Caki2 (cell line): ENCODE results near the gene ACOXL. TPM values are rescaled to one million over a fixed set of nuclear protein-coding genes. Genes with fewer than 3 reads are reported as not detected.

ENCODE experiments used
- DNase-seq: peaks from one replicate; pipeline ENCODE4 v3.0.0-alpha.2; 2015; ENCODE audit warnings: low read depth
- in situ Hi-C: cut with HindIII; loops from 2 replicates; pipeline ENCODE4 v1.10.0; 2016; ENCODE audit warnings: low sequenced_read_pairs, low pct_unique_long_range_greater_than_20kb, mixed read lengths
- total RNA-seq: library from RNA; depleted of rRNA; stranded (reverse); fragments of >200 nt; shearing (Covaris generic); gene quantifications from 2 replicates; pipeline ENCODE4 v1.2.3, GENCODE V29; 2014; ENCODE audit warnings: low replicate concordance

Gene ACOXL
- total RNA-seq, 1 experiment from 2014 or later = not detected

DNA sequence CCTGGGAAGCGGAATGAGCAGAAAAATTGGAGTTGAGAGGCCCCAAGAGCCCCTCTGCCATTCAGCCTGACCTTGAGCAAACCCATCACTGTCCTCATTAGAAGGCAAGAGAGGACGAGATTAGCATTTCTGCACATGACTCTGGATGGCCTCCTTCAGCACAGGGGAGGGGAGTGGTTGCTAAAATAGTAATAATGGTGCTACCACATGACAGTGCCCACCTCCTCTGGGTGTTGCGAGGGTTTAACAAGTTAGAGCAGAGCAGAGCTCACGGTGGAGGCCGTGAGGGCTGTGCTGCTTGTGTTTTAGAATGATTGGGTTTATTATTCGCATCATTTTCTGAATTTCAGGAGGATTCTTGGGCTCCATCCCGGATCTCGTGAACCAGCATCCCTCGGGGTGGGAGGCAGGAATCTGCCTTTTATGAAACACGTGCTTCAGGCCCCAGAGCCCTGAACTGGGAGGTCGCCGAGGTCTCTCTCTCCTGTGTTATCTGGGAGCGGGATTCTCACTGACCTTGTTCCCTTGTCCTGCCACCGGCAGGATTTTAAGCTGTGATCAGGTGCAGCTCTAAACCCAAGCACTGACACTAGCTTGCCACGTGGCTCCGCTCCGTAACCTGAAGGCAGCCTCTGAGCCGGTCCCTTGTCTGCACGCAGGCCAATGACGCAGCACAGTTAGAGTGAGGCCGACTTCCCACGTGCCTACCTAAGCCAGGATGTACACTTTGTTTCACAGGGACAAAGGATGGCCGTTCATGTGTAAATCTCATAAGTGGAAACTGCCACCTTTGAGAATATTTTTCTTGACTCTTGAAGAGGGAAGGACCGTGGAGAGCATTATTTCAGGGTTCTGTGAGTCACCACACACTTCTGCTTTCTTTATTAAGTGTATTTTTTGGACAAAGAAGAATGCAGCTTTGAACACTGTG lies 142.3 kb downstream of the ACOXL start:
- DNase-seq = no peak
- in situ Hi-C loops = no loop called here

DNA sequence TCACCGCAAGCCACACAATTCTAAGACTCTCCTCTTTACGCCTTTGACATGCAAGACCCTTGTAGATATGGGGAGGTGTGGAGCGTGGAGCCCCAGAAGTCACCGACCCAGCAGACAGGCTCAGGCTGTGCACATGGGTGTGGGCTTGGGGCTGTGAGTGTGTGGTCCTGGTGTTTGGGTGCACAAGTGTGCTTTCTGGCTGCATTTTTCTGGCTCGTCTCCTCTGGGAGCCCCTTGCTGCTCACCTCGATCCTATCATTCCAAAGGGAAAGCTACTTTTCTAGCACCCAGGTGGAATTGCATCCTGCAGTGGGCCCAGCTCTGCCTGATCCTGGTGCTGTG lies 143.0 kb downstream of the ACOXL start:
- in situ Hi-C loops = no loop called here

GRCh38 chr2:110876167-110876999 lies 144.0 kb downstream of the ACOXL start:
- DNase-seq = no peak
- in situ Hi-C loops = no loop called here

More for the DNA sequence above, 143.0 kb downstream of the ACOXL start:
- no peak for DNase-seq

DNA sequence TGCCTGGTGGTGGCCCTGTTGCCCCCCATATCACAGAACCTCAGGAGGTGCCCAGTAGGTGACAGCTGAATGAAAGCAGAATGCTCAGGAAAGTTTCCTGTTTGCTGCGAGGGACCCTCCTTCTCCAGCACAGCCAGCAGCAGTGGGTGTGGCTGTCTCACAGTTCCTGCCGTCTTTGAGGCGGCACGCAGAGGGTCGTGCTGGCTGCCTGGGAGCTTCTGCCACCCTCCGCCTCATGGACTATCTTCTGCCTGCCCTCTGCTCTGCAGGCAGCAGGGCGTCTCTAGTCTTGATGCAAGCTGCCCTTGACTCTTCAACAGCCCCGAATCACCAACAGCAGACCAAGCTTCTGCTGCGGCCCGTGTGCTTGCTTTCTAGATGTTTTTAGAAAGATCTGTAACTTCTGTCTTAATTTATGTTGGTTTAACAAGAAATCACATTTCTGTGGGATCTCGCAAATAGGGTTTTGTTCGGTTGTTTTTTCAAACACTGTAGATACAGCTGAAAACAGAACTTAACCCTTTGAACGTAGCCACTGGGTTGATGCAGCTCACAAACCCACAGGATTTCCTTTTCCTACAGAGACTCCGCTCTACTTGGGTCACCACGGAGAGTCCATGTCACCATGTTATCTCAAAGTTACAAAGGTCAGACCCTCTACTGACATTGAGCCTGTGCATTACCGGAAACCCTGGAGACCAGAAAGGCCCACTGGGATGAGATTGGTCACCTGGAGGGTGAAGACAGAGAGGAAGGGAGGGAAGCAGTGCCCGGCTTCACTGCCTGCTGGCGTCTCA lies 144.9 kb downstream of the ACOXL start:
- DNase-seq = no peak
- in situ Hi-C loops = no loop called here

- DNase-seq = no peak
- in situ Hi-C loops = no loop called here
Observed at GRCh38 chr2:110878150-110878549, 145.8 kb downstream of the ACOXL start.

DNA sequence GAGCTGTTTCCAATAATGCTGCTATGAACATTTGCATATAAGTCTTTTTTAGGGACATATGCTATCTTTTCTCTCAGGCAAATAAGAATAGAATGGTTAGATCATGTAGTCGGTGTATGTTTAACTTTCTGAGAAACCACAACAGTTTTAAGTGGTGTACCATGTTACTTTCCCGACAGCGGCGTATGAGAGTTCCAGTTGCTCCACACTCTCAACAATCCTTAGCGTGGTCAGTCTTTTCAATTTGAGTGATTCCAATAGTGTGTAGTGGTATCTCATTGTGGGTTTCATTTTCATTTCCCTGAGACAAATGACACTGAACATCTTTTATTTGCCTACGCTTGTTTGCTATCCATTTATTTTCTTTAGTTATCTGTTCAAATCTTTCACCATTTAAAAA lies 149.5 kb downstream of the ACOXL start:
- in situ Hi-C loops = no loop called here
- DNase-seq = no peak

GRCh38 chr2:110883406-110883805 lies 151.0 kb downstream of the ACOXL start:
- in situ Hi-C loops = no loop called here

DNA sequence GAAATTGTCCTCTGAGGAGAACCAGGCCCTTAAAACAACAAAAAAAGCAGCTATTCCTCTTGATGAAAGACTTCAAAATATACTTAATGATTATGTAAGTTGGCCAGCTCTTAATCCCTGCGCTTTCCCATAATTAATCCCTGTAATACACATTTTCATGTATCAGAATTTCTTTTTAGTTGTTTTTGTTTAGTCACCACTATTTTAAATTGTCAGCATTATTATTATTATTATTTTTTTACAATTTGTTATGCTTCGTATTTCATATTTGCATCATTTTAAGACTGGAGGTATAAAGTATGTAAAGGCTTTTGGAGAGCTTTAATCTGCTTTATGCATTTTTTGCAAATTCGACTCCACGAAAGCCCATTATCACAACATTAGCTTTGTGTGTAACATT lies 152.9 kb downstream of the ACOXL start:
- no peak for DNase-seq
- in situ Hi-C loops = no loop called here

More at GRCh38 chr2:110883406-110883805, 151.0 kb downstream of the ACOXL start:
- DNase-seq = no peak

DNA sequence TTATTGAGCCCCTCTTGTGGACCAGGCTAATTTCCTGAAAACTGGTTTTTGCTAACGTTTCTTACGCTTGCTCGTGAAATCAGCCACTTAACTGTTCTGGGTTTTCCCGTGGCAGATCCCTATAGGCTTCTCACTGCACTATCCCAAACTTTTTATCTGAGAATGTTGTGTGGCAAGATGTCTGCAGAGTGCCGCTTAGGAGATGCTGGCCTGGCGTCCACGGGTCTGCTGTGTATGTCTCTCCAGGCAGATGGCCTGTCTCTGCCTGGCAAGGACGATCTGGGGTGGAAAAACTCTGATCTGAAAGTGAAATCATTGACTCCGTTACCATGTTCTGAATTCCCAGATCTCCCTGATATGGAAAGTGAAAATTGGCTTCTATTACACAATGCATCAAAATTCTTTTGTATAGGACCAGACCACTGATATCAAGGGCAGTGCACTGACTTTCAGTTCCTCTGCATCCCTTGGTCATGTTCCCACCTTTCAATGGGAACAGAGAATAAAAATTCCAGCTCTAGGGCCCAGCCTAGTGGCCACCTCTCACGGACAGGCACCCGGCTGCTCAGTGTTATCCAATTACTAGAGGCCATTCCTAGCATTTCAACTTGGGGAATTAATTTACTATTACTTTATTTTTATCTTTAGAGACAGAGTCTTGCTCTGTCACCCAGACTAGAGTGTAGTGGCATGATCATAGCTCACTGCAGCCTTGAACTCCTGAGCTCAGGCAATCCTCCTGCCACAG lies 154.6 kb downstream of the ACOXL start:
- in situ Hi-C loops = no loop called here
- no peak for DNase-seq

DNA sequence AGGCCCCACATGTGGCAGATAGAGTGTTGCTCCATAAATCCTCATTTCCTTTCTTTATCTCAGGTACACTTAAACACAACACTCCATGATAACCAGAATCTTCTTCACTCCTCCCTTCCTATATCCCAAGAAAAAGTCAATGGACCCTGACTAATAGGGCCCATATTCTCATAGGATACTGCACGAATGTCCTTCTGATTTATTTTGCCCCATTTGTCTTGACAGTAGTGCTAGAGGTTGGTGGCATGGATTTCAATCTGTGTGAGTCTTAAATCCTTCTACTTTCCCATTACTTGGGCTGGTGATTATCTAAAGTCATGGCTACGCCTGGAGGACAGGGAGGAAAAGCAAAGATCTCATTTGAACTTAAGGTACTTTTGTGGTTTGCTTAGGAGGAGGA lies 156.0 kb downstream of the ACOXL start:
- in situ Hi-C loops = no loop called here

DNA sequence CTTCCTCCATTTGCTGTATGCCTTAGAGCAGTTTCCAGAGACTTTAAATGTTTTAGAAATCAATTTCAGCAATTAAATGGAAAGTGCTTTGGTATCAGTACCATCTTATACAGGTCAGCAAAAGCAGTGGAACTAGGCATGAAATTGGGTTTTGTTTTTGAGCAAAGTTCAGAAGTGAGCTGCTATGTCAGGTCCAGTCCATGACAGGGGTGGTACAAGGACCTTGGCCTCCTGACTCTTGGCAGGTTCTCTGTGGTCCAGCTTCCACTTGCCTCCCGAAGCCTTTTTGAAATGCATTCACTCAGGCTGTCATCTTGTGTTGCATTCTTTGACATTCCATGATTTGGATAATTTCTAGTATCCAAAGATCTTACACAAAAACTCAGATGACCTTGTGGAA lies 159.3 kb downstream of the ACOXL start:
- DNase-seq = no peak
- in situ Hi-C loops = no loop called here

More for the DNA sequence above, 156.0 kb downstream of the ACOXL start:
- DNase-seq = no peak

GRCh38 chr2:110896226-110896625 lies 163.9 kb downstream of the ACOXL start:
- in situ Hi-C loops = no loop called here
- DNase-seq = no peak

- DNase-seq = no peak
- in situ Hi-C loops = no loop called here
Observed at GRCh38 chr2:110897966-110898365, 165.6 kb downstream of the ACOXL start.

- in situ Hi-C loops = no loop called here
Observed at GRCh38 chr2:110900191-110900590, 167.8 kb downstream of the ACOXL start.

DNA sequence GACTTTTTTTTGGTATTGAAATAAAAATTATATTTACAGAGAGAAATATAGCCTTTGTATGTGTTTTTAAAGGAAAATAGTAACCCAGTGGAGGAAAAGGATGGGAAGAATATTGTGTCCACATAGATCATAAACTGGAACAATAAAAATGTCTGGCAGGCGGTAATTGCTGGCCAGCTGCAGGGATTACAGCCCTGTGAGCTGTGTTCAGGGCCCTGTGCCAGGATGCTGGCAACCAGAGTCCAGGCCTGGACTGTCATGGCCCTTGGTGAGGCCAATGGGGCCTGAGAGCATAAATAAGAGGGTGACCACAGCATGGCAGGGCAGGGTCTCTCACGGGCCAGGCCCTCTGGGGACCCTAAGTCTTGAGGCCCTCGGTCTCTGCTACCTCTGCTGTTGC lies 171.2 kb downstream of the ACOXL start:
- in situ Hi-C loops = no loop called here
- no peak for DNase-seq

More at GRCh38 chr2:110900191-110900590, 167.8 kb downstream of the ACOXL start:
- no peak for DNase-seq

- no peak for DNase-seq
- in situ Hi-C loops = no loop called here
Observed at GRCh38 chr2:110904116-110904778, 171.9 kb downstream of the ACOXL start.

DNA sequence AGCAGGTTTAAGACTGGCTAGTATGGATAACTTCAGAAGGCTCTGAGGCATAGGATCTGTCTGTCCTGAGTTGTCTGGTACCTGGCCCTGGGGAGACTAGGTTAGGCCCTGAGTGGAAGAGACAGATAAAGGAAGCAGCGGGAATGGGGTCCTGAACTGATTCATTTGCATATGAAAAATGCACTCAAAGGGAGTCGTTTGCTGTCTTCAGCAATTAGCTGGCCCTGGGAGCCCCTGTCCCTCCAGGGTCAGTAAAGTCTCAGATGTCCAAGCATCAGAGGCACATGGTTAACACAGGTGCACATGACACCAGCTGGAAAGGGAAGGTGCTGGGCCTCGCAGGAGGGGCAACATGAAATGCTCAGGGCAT lies 172.4 kb downstream of the ACOXL start:
- in situ Hi-C loops = no loop called here
- DNase-seq = no peak
